ENCODE results near the gene RHCE.
"Not testable (repeated sequence)": the region's sequence is repeated elsewhere in the genome, so short reads cannot be mapped to it uniquely, and the experiment has no call there.

RHCE gene

GRCh38 chr1:25420715-25421114 lies at the start of gene RHCE:
Gene RHCE (minus strand): TSS chr1:25420825. CDS start chr1:25420786, 39 bp downstream.
- DNase-seq (ENCODE audit: low read depth), result not testable (repeated sequence)

GRCh38 chr1:25469177-25469576 lies 48.6 kb upstream of the RHCE start:
- peak; percentile 64 for DNase-seq (ENCODE audit: low read depth)

GRCh38 chr1:25468033-25468432 lies 47.4 kb upstream of the RHCE start:
- DNase-seq (ENCODE audit: low read depth), result peak; percentile 8

GRCh38 chr1:25467616-25468015 lies 47.0 kb upstream of the RHCE start:
- DNase-seq (ENCODE audit: low read depth), result no peak

- no peak for DNase-seq (ENCODE audit: low read depth)
These were observed 46.6 kb upstream of the RHCE start for GRCh38 chr1:25467193-25467592.

GRCh38 chr1:25462732-25463131 lies 42.1 kb upstream of the RHCE start:
- DNase-seq (ENCODE audit: low read depth), result no peak

- no peak for DNase-seq (ENCODE audit: low read depth)
These were observed 41.2 kb upstream of the RHCE start for GRCh38 chr1:25461849-25462248.

GRCh38 chr1:25460816-25461215 lies 40.2 kb upstream of the RHCE start:
- not testable (repeated sequence) for DNase-seq (ENCODE audit: low read depth)

- DNase-seq (ENCODE audit: low read depth), result no peak
These were observed 39.4 kb upstream of the RHCE start for GRCh38 chr1:25460020-25460419.

- peak; percentile 75 for DNase-seq (ENCODE audit: low read depth)
These were observed 38.1 kb upstream of the RHCE start for GRCh38 chr1:25458541-25459298.

GRCh38 chr1:25456502-25456901 lies 35.9 kb upstream of the RHCE start:
- DNase-seq (ENCODE audit: low read depth), result no peak

- no peak for DNase-seq (ENCODE audit: low read depth)
These were observed 31.3 kb upstream of the RHCE start for GRCh38 chr1:25451908-25452307.

GRCh38 chr1:25450891-25451290 lies 30.3 kb upstream of the RHCE start:
- DNase-seq (ENCODE audit: low read depth), result peak; percentile 14

- no peak for DNase-seq (ENCODE audit: low read depth)
These were observed 26.9 kb upstream of the RHCE start for GRCh38 chr1:25447547-25447946.

- DNase-seq (ENCODE audit: low read depth), result no peak
These were observed 25.4 kb upstream of the RHCE start for GRCh38 chr1:25445993-25446538.

GRCh38 chr1:25444604-25445003 lies 24.0 kb upstream of the RHCE start:
- DNase-seq (ENCODE audit: low read depth), result not testable (repeated sequence)

GRCh38 chr1:25443030-25443699 lies 22.5 kb upstream of the RHCE start:
- DNase-seq (ENCODE audit: low read depth), result no peak

GRCh38 chr1:25442178-25442577 lies 21.6 kb upstream of the RHCE start:
- DNase-seq (ENCODE audit: low read depth), result peak; percentile 50

GRCh38 chr1:25439287-25439686 lies 18.7 kb upstream of the RHCE start:
- DNase-seq (ENCODE audit: low read depth), result no peak

GRCh38 chr1:25437672-25438071 lies 17.0 kb upstream of the RHCE start:
- no peak for DNase-seq (ENCODE audit: low read depth)

GRCh38 chr1:25435397-25436108 lies 14.9 kb upstream of the RHCE start:
- DNase-seq (ENCODE audit: low read depth), result peak; percentile 19

- DNase-seq (ENCODE audit: low read depth), result no peak
These were observed 13.0 kb upstream of the RHCE start for GRCh38 chr1:25433389-25434186.
